ENCODE measurements around the gene FAM50B. TPM values are rescaled to one million over a fixed set of nuclear protein-coding genes. Genes with fewer than 3 reads are reported as not detected.

Gene FAM50B
- total RNA-seq, 4 donors from 2014 or later, result 12.5 to 26.6 (median 17.6) TPM

GRCh38 chr6:3899061-3899460 is 49.9 kb downstream of the FAM50B start:
- Histone ChIP-seq H3K9me3 (no peaks in the 10 kb centered on the region), H3K4me1 (no peaks in the 10 kb centered on the region), H3K36me3 (no peaks in the 10 kb centered on the region), H3K27ac (replicated peaks in 1 of 4) (no peak overlapping the region), H3K27me3 (no peaks in the 10 kb centered on the region), H3K4me3 (no peak overlapping the region)
- TF ChIP-seq EP300 (IDR thresholded peaks at IDR 0.05), result no peak
- no peak for TF ChIP-seq POLR2A (IDR thresholded peaks at IDR 0.05; ENCODE audit: low read depth)
- TF ChIP-seq POLR2AphosphoS5 (IDR thresholded peaks at IDR 0.05), result no peak
- TF ChIP-seq CTCF (IDR thresholded peaks at IDR 0.05), result no peak
- intact Hi-C loops (cut with DNase I), result no loop called here
- DNase-seq (ENCODE audit: extremely low spot score), result no peak
- WGBS, result 94% methylated on average over 9 of the region's 9 CpGs

- 83% methylated on average over 14 of the region's 14 CpGs for WGBS
- no peak for DNase-seq (ENCODE audit: extremely low spot score)
- TF ChIP-seq EP300 (IDR thresholded peaks at IDR 0.05) (no peak), POLR2AphosphoS5 (IDR thresholded peaks at IDR 0.05) (no peak), CTCF (IDR thresholded peaks at IDR 0.05) (no peak), POLR2A (IDR thresholded peaks at IDR 0.05; ENCODE audit: low read depth) (no peak)
- no peaks in the 10 kb centered on the region for H3K27me3 ChIP-seq
- H3K27ac ChIP-seq (replicated peaks in 1 of 4), result no peak overlapping the region
- intact Hi-C loops (cut with DNase I), result no loop called here
- no peaks in the 10 kb centered on the region for H3K9me3 ChIP-seq
- H3K36me3 ChIP-seq, result no peaks in the 10 kb centered on the region
- H3K4me1 ChIP-seq, result no peaks in the 10 kb centered on the region
- no peak overlapping the region for H3K4me3 ChIP-seq
These were observed 50.8 kb downstream of the FAM50B start for GRCh38 chr6:3899970-3900439.

Other genes with a start within 250 kb of the FAM50B start
- gene PXDC1, start 97.7 kb upstream of the FAM50B start, total RNA-seq, result 100 to 1,000 TPM; 111 to 232 (median 165) TPM
- not detected for gene FAM217A, start 229.8 kb downstream of the FAM50B start, total RNA-seq